ENCODE results near the gene SHANK1. TPM values are rescaled to one million over a fixed set of nuclear protein-coding genes. Genes with fewer than 3 reads are reported as not detected.
A peak's percentile ranks its signal among the peaks of the same experiment; 100 is the strongest.

Gene SHANK1
- total RNA-seq, 1 donor from 2014 or later: 2.3 TPM

- Mint-ChIP-seq H3K36me3 (no peaks in the 10 kb centered on the region), H3K27me3 (ENCODE audit: insufficient read depth, low read depth) (peaks cover 25% of the 10 kb centered on the region), H3K4me3 (peak within 1 kb of the TSS; percentile 91), H3K9me3 (no peaks in the 10 kb centered on the region), H3K27ac (no peak within 1 kb of the TSS), H3K4me1 (peaks cover 45% of the 10 kb centered on the region)
- H3K27ac ChIP-seq: no peak within 1 kb of the TSS
- DNase-seq (ENCODE audit: low spot score): no peak
- peaks cover 84% of the 10 kb centered on the region for H3K27me3 ChIP-seq
- H4K20me1 ChIP-seq (ENCODE audit: low read depth): peaks cover 5% of the 10 kb centered on the region
- H3K36me3 ChIP-seq: no peaks in the 10 kb centered on the region
- H3K79me2 ChIP-seq (ENCODE audit: low read depth): no peaks in the 10 kb centered on the region
- peaks cover 3% of the 10 kb centered on the region for H3K4me1 ChIP-seq
- H3K4me3 ChIP-seq: peak within 1 kb of the TSS; percentile 50
- peak within 1 kb of the TSS; percentile 66 for H3K4me2 ChIP-seq
- TF ChIP-seq, protein P1, sequence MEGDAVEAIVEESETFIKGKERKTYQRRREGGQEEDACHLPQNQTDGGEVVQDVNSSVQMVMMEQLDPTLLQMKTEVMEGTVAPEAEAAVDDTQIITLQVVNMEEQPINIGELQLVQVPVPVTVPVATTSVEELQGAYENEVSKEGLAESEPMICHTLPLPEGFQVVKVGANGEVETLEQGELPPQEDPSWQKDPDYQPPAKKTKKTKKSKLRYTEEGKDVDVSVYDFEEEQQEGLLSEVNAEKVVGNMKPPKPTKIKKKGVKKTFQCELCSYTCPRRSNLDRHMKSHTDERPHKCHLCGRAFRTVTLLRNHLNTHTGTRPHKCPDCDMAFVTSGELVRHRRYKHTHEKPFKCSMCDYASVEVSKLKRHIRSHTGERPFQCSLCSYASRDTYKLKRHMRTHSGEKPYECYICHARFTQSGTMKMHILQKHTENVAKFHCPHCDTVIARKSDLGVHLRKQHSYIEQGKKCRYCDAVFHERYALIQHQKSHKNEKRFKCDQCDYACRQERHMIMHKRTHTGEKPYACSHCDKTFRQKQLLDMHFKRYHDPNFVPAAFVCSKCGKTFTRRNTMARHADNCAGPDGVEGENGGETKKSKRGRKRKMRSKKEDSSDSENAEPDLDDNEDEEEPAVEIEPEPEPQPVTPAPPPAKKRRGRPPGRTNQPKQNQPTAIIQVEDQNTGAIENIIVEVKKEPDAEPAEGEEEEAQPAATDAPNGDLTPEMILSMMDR (IDR thresholded peaks at IDR 0.05): no peak
- TF ChIP-seq EZH2 (IDR thresholded peaks at IDR 0.05) (no peak), EZH2phosphoT487 (IDR thresholded peaks at IDR 0.05) (no peak)
- H3K9me3 ChIP-seq (ENCODE audit: low read depth): no peaks in the 10 kb centered on the region
- no peak within 1 kb of the TSS for H2AFZ ChIP-seq (replicated peaks)
- H3F3A ChIP-seq (ENCODE audit: low read depth): peaks cover 14% of the 10 kb centered on the region
- no peak within 1 kb of the TSS for H3K9ac ChIP-seq
Measured at GRCh38 chr19:50723069-50723468, 3.5 kb upstream of the SHANK1 start, which contains the start of gene CLEC11A. Gene CLEC11A, plus strand, starts transcription at chr19:50723364. Its CDS starts 162 bp downstream, at chr19:50723526.

DNA sequence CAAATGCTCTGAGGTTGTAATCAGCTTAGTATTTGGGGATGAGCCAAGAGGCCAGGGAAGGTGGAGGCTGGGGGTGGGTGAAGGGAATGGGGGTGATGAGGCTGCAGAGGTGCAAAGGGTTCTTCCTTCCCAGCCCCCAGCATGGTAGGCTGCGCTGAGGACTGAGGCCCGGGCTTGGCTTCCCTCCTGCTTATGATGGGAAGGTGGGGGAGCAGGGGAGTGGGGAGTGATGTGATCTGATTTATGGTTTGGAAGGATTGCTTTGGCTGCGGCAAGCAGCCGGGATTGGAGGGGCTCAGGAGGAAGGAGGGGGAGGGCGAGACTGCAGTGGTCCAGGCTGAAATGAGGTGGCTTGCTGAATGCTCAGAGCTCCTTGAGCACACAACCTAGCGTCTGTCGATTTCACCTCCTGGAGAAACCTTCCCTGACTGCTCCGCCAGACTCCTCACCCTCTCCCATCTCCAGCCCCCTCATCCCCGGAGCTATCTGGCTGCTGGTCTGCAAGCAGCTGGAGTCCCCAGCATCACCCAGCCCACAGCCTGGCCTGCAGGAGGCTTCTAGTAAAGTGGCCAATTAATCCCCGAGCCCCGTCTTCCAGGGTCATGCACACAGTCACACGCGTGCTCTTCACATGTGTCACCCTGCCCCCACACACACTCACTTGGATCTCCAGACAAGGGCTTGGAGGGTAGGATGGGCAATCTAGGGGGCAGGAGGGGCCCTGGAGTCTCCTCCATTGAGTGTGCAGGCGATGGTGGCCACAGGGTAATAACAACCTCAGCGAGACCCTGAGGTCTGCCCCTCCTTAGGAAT lies 2.8 kb upstream of the SHANK1 start:
- H3K4me3 Mint-ChIP-seq: peak overlapping the region; percentile 74
- DNase-seq (ENCODE audit: low spot score): no peak
- no peaks in the 10 kb centered on the region for H3K36me3 ChIP-seq
- H2AFZ ChIP-seq (replicated peaks): no peak overlapping the region
- no peaks in the 10 kb centered on the region for H3K9me3 ChIP-seq (ENCODE audit: low read depth)
- peaks cover 12% of the 10 kb centered on the region for H4K20me1 ChIP-seq (ENCODE audit: low read depth)
- no peak overlapping the region for H3K9ac ChIP-seq
- peaks cover 7% of the 10 kb centered on the region for H3K4me1 ChIP-seq
- H3K9me3 Mint-ChIP-seq: no peaks in the 10 kb centered on the region
- H3F3A ChIP-seq (ENCODE audit: low read depth): peaks cover 14% of the 10 kb centered on the region
- no peak overlapping the region for H3K4me3 ChIP-seq
- H3K27me3 ChIP-seq: peaks cover 90% of the 10 kb centered on the region
- no peak overlapping the region for H3K27ac ChIP-seq
- no peak overlapping the region for H3K4me2 ChIP-seq
- H3K4me1 Mint-ChIP-seq: peaks cover 43% of the 10 kb centered on the region
- no peaks in the 10 kb centered on the region for H3K79me2 ChIP-seq (ENCODE audit: low read depth)
- no peak overlapping the region for H3K27ac Mint-ChIP-seq
- H3K36me3 Mint-ChIP-seq: no peaks in the 10 kb centered on the region
- TF ChIP-seq, protein P1 (IDR thresholded peaks at IDR 0.05): no peak
- TF ChIP-seq EZH2 (IDR thresholded peaks at IDR 0.05): no peak
- TF ChIP-seq EZH2phosphoT487 (IDR thresholded peaks at IDR 0.05): no peak
- H3K27me3 Mint-ChIP-seq (ENCODE audit: insufficient read depth, low read depth): peaks cover 26% of the 10 kb centered on the region

GRCh38 chr19:50721441-50722137 lies 2.0 kb upstream of the SHANK1 start:
- Histone ChIP-seq H2AFZ (replicated peaks) (no peak overlapping the region), H3K4me2 (no peak overlapping the region), H4K20me1 (ENCODE audit: low read depth) (peaks cover 15% of the 10 kb centered on the region), H3K9ac (no peak overlapping the region), H3K27me3 (peaks cover 98% of the 10 kb centered on the region), H3K4me1 (peaks cover 7% of the 10 kb centered on the region), H3K9me3 (ENCODE audit: low read depth) (no peaks in the 10 kb centered on the region), H3F3A (ENCODE audit: low read depth) (peaks cover 14% of the 10 kb centered on the region), H3K36me3 (no peaks in the 10 kb centered on the region), H3K4me3 (no peak overlapping the region), H3K27ac (no peak overlapping the region), H3K79me2 (ENCODE audit: low read depth) (no peaks in the 10 kb centered on the region)
- Mint-ChIP-seq H3K36me3 (no peaks in the 10 kb centered on the region), H3K27me3 (ENCODE audit: insufficient read depth, low read depth) (peaks cover 25% of the 10 kb centered on the region), H3K4me3 (peak overlapping the region; percentile 38), H3K4me1 (peaks cover 40% of the 10 kb centered on the region), H3K27ac (no peak overlapping the region), H3K9me3 (no peaks in the 10 kb centered on the region)
- TF ChIP-seq EZH2 (IDR thresholded peaks at IDR 0.05) (no peak), EZH2phosphoT487 (IDR thresholded peaks at IDR 0.05) (no peak)
- TF ChIP-seq, protein P1 (IDR thresholded peaks at IDR 0.05): no peak
- no peak for DNase-seq (ENCODE audit: low spot score)
